PC-9 (cell line): ENCODE results near the gene SHISA9. TPM values are rescaled to one million over a fixed set of nuclear protein-coding genes. Genes with fewer than 3 reads are reported as not detected.
A peak's percentile ranks its signal among the peaks of the same experiment; 100 is the strongest.

ENCODE experiments used
- BruUV-seq: library from RNA; stranded (reverse); fragments of 400-500 nt; replicated peaks from 2 replicates; lab custom pipeline; 2021; lab: Mats Ljungman, UMichigan
- CTCF ChIA-PET: fragments of 300-600 bp; sonication (Branson Sonifier 250); formaldehyde crosslinking; loops from one replicate; lab custom pipeline; 2022; ENCODE audit warnings: antibody characterized with exemption; lab: Charles Lee
- POLR2A ChIA-PET: fragments of 300-600 bp; sonication (Branson Sonifier 250); formaldehyde crosslinking; loops from one replicate; lab custom pipeline; 2022; ENCODE audit warnings: antibody characterized with exemption; ENCODE audit not compliant: unreplicated experiment; lab: Charles Lee
- DNase-seq, 2 experiments: peaks; one replicate each; pipeline versions ENCODE4 v3.0.0 to v3.0.0-alpha.2; 2015 to 2022; ENCODE audit warnings: mixed read lengths in 1 of 2
- H2AFZ ChIP-seq: fragments of 200-600 bp; sonication (generic); 2 replicates; pipeline ENCODE4 v1.8.1; 2017; ENCODE audit warnings: antibody characterized with exemption
- H3F3A ChIP-seq: fragments of 200-600 bp; sonication (generic); 2 replicates; pipeline ENCODE4 v1.8.1; 2017; ENCODE audit warnings: antibody characterized with exemption, mild to moderate bottlenecking, low read depth; ENCODE audit not compliant: insufficient read depth
- H3K27ac ChIP-seq: fragments of 200-600 bp; sonication (generic); 2 replicates; pipeline ENCODE4 v1.6.1; 2016; ENCODE audit warnings: mixed run types
- H3K27me3 ChIP-seq: fragments of 200-600 bp; sonication (generic); 2 replicates; pipeline ENCODE4 v1.6.1; 2016; ENCODE audit warnings: low read depth, mixed run types; ENCODE audit not compliant: insufficient read depth
- H3K36me3 ChIP-seq: fragments of 200-600 bp; sonication (generic); 2 replicates; pipeline ENCODE4 v1.6.1; 2016; ENCODE audit warnings: low read depth, mixed run types
- H3K4me1 ChIP-seq: fragments of 200-600 bp; sonication (generic); replicated peaks from 2 replicates; pipeline ENCODE4 v1.6.1; 2016; ENCODE audit warnings: mixed run types; ENCODE audit not compliant: insufficient read depth
- H3K4me2 ChIP-seq: fragments of 200-600 bp; sonication (generic); 2 replicates; pipeline ENCODE4 v1.6.1; 2017; ENCODE audit warnings: mixed run types
- H3K4me3 ChIP-seq: fragments of 200-600 bp; sonication (generic); 2 replicates; pipeline ENCODE4 v1.6.1; 2016; ENCODE audit warnings: mixed run types
- H3K79me2 ChIP-seq: fragments of 200-600 bp; sonication (generic); 2 replicates; pipeline ENCODE4 v1.6.1; 2017; ENCODE audit warnings: low read depth, mixed run types
- H3K9me2 ChIP-seq: fragments of 200-600 bp; sonication (generic); 2 replicates; pipeline ENCODE4 v1.8.1; 2017; ENCODE audit warnings: mild to moderate bottlenecking; ENCODE audit not compliant: insufficient read depth
- H3K9me3 ChIP-seq: fragments of 200-600 bp; sonication (generic); 2 replicates; pipeline ENCODE4 v1.8.1; 2016; ENCODE audit warnings: low read depth; ENCODE audit not compliant: insufficient read depth
- H4K20me1 ChIP-seq: fragments of 200-600 bp; sonication (generic); 2 replicates; pipeline ENCODE4 v1.8.1; 2017; ENCODE audit not compliant: insufficient read depth
- EZH2 ChIP-seq: fragments of 200-600 bp; sonication (generic); IDR thresholded peaks from 2 replicates; pipeline ENCODE4 v1.8.0; 2017; ENCODE audit warnings: antibody characterized with exemption, low read depth
- intact Hi-C: fragments of 100-400 bp; cut with micrococcal nuclease; formaldehyde crosslinking; loops from one replicate; pipeline ENCODE4 v1.10.0; 2022; ENCODE audit not compliant: unreplicated experiment
- total RNA-seq: library from RNA; stranded (reverse); gene quantifications from 2 replicates; pipeline ENCODE4 v1.2.3, GENCODE V29; 2021
- TF ChIP-seq, protein P1 (sequence below): fragments of 200-600 bp; sonication (generic); conservative IDR thresholded peaks from 2 replicates; pipeline ENCODE4 v1.6.1; 2017; ENCODE audit warnings: mixed run types, antibody characterized with exemption, mild to moderate bottlenecking, moderate library complexity

Gene SHISA9
- total RNA-seq, 1 experiment from 2014 or later, result 80.5 TPM

DNA sequence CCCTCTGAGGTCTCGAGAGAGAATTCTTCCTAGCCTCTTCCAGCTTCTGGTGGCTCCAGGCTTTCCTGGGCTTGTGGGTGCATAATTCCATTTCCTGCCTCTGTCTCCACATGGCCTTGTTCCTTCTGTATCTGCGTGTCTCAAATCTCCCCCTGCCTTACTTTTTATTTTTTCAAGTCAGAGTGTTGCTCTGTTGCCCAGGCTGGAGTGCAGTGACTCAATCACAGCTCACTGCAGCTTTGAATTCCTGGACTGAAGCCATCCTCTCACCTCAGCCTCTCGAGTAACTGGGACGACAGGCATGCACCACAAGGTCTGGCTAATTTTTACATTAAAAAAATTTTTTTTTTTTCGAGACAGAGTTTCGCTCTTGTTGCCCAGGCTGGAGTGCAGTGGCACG is 120.6 kb downstream of the SHISA9 start:
- Histone ChIP-seq H3K4me3 (no peak overlapping the region), H4K20me1 (peaks cover 90% of the 10 kb centered on the region), H3K9me3 (no peaks in the 10 kb centered on the region), H3K4me2 (peak overlapping the region; percentile 11; the same call in 1 of the 2 replicates), H2AFZ (no peak overlapping the region), H3K9me2 (no peaks in the 10 kb centered on the region), H3K4me1 (peaks cover 18% of the 10 kb centered on the region), H3K27ac (0 out of 2 replicates have a peak overlapping the region, but pooled peaks have one; percentile 14), H3K79me2 (peaks cover 89% of the 10 kb centered on the region), H3K27me3 (no peaks in the 10 kb centered on the region), H3K36me3 (no peaks in the 10 kb centered on the region), H3F3A (peaks cover 10% of the 10 kb centered on the region; the same call in 1 of the 2 replicates)
- BruUV-seq, result no TSS peak
- TF ChIP-seq EZH2, result no peak
- TF ChIP-seq, protein P1, sequence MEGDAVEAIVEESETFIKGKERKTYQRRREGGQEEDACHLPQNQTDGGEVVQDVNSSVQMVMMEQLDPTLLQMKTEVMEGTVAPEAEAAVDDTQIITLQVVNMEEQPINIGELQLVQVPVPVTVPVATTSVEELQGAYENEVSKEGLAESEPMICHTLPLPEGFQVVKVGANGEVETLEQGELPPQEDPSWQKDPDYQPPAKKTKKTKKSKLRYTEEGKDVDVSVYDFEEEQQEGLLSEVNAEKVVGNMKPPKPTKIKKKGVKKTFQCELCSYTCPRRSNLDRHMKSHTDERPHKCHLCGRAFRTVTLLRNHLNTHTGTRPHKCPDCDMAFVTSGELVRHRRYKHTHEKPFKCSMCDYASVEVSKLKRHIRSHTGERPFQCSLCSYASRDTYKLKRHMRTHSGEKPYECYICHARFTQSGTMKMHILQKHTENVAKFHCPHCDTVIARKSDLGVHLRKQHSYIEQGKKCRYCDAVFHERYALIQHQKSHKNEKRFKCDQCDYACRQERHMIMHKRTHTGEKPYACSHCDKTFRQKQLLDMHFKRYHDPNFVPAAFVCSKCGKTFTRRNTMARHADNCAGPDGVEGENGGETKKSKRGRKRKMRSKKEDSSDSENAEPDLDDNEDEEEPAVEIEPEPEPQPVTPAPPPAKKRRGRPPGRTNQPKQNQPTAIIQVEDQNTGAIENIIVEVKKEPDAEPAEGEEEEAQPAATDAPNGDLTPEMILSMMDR, result no peak
- intact Hi-C loops, result loop anchor here (5.0 kb wide), 1 partner anchor 285 kb away; no protein-coding TSS in a partner anchor
- DNase-seq, result peak; percentile 62 to 77
- POLR2A ChIA-PET, result interaction anchor here (0.5 to 0.9 kb wide), 4 partner anchors 56 to 926 kb away, joined by 3 to 8 read pairs (median 5); no protein-coding TSS in a partner anchor
- CTCF ChIA-PET, result interaction anchor here (0.5 to 0.9 kb wide), 3 partner anchors 17 to 414 kb away, joined by 3 to 13 read pairs (median 11); no protein-coding TSS in a partner anchor

DNA sequence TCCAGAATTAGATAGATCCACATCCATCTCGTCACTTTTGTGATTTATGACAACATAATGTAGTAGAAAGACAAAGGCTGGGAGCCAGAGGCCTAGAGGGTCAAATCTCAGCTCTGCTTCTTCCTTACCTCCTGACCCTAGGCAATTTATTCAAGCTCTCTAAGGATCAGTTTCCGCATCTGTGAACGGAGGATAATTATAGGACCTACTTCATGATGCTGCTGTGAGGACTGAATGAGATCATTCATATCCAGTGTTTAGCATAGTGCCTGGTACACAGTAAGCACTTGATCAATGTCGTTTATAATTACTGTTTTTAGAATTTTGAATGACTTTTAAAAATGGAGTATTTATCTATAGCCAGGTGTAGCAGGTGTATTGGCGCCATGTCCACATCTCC is 128.4 kb downstream of the SHISA9 start:
- Histone ChIP-seq H3K27ac (no peak overlapping the region), H3K4me1 (no peaks in the 10 kb centered on the region), H3K9me2 (no peaks in the 10 kb centered on the region; the same call in 1 of the 2 replicates), H3K27me3 (no peaks in the 10 kb centered on the region), H3K4me2 (no peak overlapping the region), H3K79me2 (peaks cover 83% of the 10 kb centered on the region), H3K36me3 (no peaks in the 10 kb centered on the region), H4K20me1 (peaks cover 94% of the 10 kb centered on the region), H2AFZ (no peak overlapping the region), H3K9me3 (no peaks in the 10 kb centered on the region), H3F3A (no peaks in the 10 kb centered on the region), H3K4me3 (no peak overlapping the region)
- intact Hi-C loops, result no loop called here
- POLR2A ChIA-PET, result no interaction called here
- no peak for TF ChIP-seq EZH2
- TF ChIP-seq, protein P1, result no peak
- no peak for DNase-seq
- BruUV-seq, result no TSS peak
- CTCF ChIA-PET, result no interaction called here

DNA sequence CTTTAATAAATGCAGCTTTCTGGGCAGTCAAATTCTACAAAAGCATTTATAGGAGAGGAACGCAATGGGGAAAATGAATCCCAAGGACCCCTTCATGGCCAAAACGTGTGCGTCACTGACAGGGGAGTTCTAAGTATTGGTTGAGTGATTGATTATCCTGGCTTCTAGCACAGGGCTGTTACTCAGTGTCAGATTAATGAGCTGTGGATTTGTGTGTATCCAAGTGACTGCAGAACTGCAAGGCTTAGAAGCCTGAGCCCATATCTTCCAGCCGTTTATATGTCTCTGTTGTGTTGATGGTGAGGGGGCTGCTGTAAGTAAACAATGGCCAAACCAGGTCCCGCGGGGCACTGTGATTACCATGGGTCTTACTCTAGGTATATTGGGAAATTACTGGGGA is 129.4 kb downstream of the SHISA9 start:
- Histone ChIP-seq H3K27ac (no peak overlapping the region), H3K9me3 (no peaks in the 10 kb centered on the region), H3K79me2 (peaks cover 82% of the 10 kb centered on the region), H3K36me3 (no peaks in the 10 kb centered on the region), H3K27me3 (no peaks in the 10 kb centered on the region), H4K20me1 (peaks cover 94% of the 10 kb centered on the region), H2AFZ (no peak overlapping the region), H3K9me2 (no peaks in the 10 kb centered on the region; the same call in 1 of the 2 replicates), H3K4me2 (no peak overlapping the region), H3F3A (peaks cover 6% of the 10 kb centered on the region; the same call in 1 of the 2 replicates), H3K4me3 (no peak overlapping the region), H3K4me1 (no peaks in the 10 kb centered on the region)
- BruUV-seq, result no TSS peak
- TF ChIP-seq EZH2, result no peak
- TF ChIP-seq, protein P1, result no peak
- no peak for DNase-seq
- intact Hi-C loops, result no loop called here
- CTCF ChIA-PET, result no interaction called here
- POLR2A ChIA-PET, result interaction anchor here (0.6 kb wide), 1 partner anchor 229 kb away, joined by 8 read pairs; no protein-coding TSS in a partner anchor
